Keratinocyte (primary cell): ENCODE data around the gene AJAP1. TPM values are rescaled to one million over a fixed set of nuclear protein-coding genes. Genes with fewer than 3 reads are reported as not detected.

Experiments used
- DNase-seq: peaks from one replicate; pipeline ENCODE4 v3.0.0-alpha.2; 2011; ENCODE audit warnings: low read depth, missing footprints, low spot score
- FAIRE-seq: peaks from 2 replicates; lab custom pipeline; 2011; peaks lifted over from hg19 to GRCh38; lab: Jason Lieb, UNC
- H2AFZ ChIP-seq: 2 replicates; pipeline ENCODE4 v1.6.0; 2012; ENCODE audit warnings: low read length, control low read depth, inconsistent platforms; ENCODE audit not compliant: control insufficient read depth
- H3K27ac ChIP-seq: 2 replicates; pipeline ENCODE4 v1.5.1; 2011; ENCODE audit warnings: low read length; ENCODE audit not compliant: control insufficient read depth, insufficient read depth
- H3K27me3 ChIP-seq: 3 replicates; pipeline ENCODE4 v1.6.0; 2011; ENCODE audit warnings: low read length; ENCODE audit not compliant: control insufficient read depth, insufficient read depth; ENCODE audit errors: extremely low read depth
- H3K36me3 ChIP-seq, 2 experiments: 2 replicates in 1 of 2; 3 replicates in 1 of 2; pipeline ENCODE4 v1.5.1; 2011; ENCODE audit warnings: low read length in 2 of 2, mild to moderate bottlenecking in 1 of 2; ENCODE audit not compliant: control insufficient read depth in 2 of 2, insufficient read depth in 2 of 2; ENCODE audit errors: extremely low read depth in 1 of 2
- H3K4me1 ChIP-seq: 3 replicates; pipeline ENCODE4 v1.5.1; 2011; ENCODE audit warnings: low read length; ENCODE audit not compliant: control insufficient read depth, insufficient read depth; ENCODE audit errors: extremely low read depth
- H3K4me2 ChIP-seq: 3 replicates; pipeline ENCODE4 v1.6.0; 2011; ENCODE audit warnings: low read depth, low read length; ENCODE audit not compliant: control insufficient read depth, insufficient read depth; ENCODE audit errors: extremely low read depth
- H3K4me3 ChIP-seq, 3 experiments: fragments of 200-600 bp in 1 of 3; sonication (generic) in 1 of 3; 2 replicates in 2 of 3; 3 replicates in 1 of 3; pipeline ENCODE4 v1.5.1; 2011 to 2016; ENCODE audit warnings: low read length in 3 of 3, mild to moderate bottlenecking in 3 of 3, control low read depth in 2 of 3, inconsistent platforms in 1 of 3, low read depth in 1 of 3, mixed read lengths in 1 of 3, mixed run types in 1 of 3, moderate library complexity in 1 of 3; ENCODE audit not compliant: control insufficient read depth in 2 of 3, insufficient read depth in 2 of 3; ENCODE audit errors: extremely low read depth in 1 of 3
- H3K79me2 ChIP-seq: 2 replicates; pipeline ENCODE4 v1.6.0; 2012; ENCODE audit warnings: low read length; ENCODE audit not compliant: control insufficient read depth, insufficient read depth
- H3K9ac ChIP-seq: 3 replicates; pipeline ENCODE4 v1.6.0; 2011; ENCODE audit warnings: low read length; ENCODE audit not compliant: control insufficient read depth, insufficient read depth; ENCODE audit errors: extremely low read depth
- H3K9me1 ChIP-seq: 3 replicates; pipeline ENCODE4 v1.6.0; 2011; ENCODE audit warnings: low read length; ENCODE audit not compliant: control insufficient read depth, insufficient read depth; ENCODE audit errors: extremely low read depth
- H3K9me3 ChIP-seq: 2 replicates; pipeline ENCODE4 v1.5.1; 2012; ENCODE audit warnings: low read depth, low read length; ENCODE audit not compliant: control insufficient read depth
- H4K20me1 ChIP-seq: 3 replicates; pipeline ENCODE4 v1.6.0; 2011; ENCODE audit warnings: low read length; ENCODE audit not compliant: control insufficient read depth, insufficient read depth; ENCODE audit errors: extremely low read depth
- CTCF ChIP-seq, 3 experiments: IDR thresholded peaks in 1 of 3; conservative IDR thresholded peaks in 1 of 3; optimal IDR thresholded peaks in 1 of 3; 2 replicates in 2 of 3; 3 replicates in 1 of 3; pipeline versions ENCODE3 to v1.5.1; 2011; ENCODE audit warnings: low read length in 3 of 3, mild to moderate bottlenecking in 3 of 3, moderate library complexity in 2 of 3, control low read depth in 1 of 3, inconsistent platforms in 1 of 3; ENCODE audit not compliant: insufficient read depth in 2 of 3; ENCODE audit errors: extremely low read depth in 1 of 3
- EZH2 ChIP-seq: IDR thresholded peaks from one replicate; pipeline ENCODE4 v1.6.1; 2012; ENCODE audit warnings: inconsistent platforms, mild to moderate bottlenecking, low read length, moderate library complexity
- dilution Hi-C: fragments of 300-500 bp; cut with MboI; formaldehyde crosslinking; loops from one replicate; pipeline ENCODE4 v1.7.0; 2020; ENCODE audit warnings: low sequenced_read_pairs; ENCODE audit not compliant: extremely low pct_ligation_motif_present
- polyA plus RNA-seq, 5 experiments: library from polyadenylated mRNA; depleted of rRNA in 3 of 5; stranded (reverse) in 3 of 5; stranded (forward) in 1 of 5; unstranded in 1 of 5; fragments of >200 nt; gene quantifications; 1 replicate in 1 of 5; 2 replicates in 3 of 5; 3 replicates in 1 of 5; pipeline versions ENCODE4 v1.2.1 to v1.2.3, GENCODE V29; 2011 to 2012; ENCODE audit warnings: missing spikeins in 2 of 5, low read depth in 1 of 5, low replicate concordance in 1 of 5

Gene AJAP1
- polyA plus RNA-seq, 1 donor (not counting 4 experiments of a cell fraction or from before 2014, with no cell fraction given) = 2.2 TPM

GRCh38 chr1:4770713-4771112, 116.3 kb downstream of the AJAP1 start:
- dilution Hi-C loops = no loop called here
- Histone ChIP-seq H3K27me3 (no peaks in the 10 kb centered on the region), H3K36me3 (peaks cover 0 to 4% of the 10 kb centered on the region in 2 experiments), H3K9ac (no peak overlapping the region), H3K4me2 (no peak overlapping the region), H2AFZ (no peak overlapping the region), H3K79me2 (no peaks in the 10 kb centered on the region), H3K4me3 (no peak overlapping the region), H4K20me1 (no peaks in the 10 kb centered on the region), H3K4me1 (no peaks in the 10 kb centered on the region), H3K9me3 (no peaks in the 10 kb centered on the region), H3K9me1 (no peaks in the 10 kb centered on the region), H3K27ac (no peak overlapping the region)
- no peak for TF ChIP-seq EZH2
- TF ChIP-seq CTCF (optimal IDR thresholded peaks at IDR 0.05 in 1 of 3, IDR thresholded peaks at IDR 0.05 in 1 of 3, conservative IDR thresholded peaks at IDR 0.05 in 1 of 3; ENCODE audit: extremely low read depth in 1 of 3, insufficient read depth in 2 of 3, low read length in 3 of 3) = no peak
- no peak for DNase-seq
- no peak for FAIRE-seq

- no peaks in the 10 kb centered on the region for H3K9me1 ChIP-seq
- no peaks in the 10 kb centered on the region for H3K79me2 ChIP-seq
- no peak overlapping the region for H3K4me2 ChIP-seq
- H3K9me3 ChIP-seq = no peaks in the 10 kb centered on the region
- no peak overlapping the region for H3K27ac ChIP-seq
- H4K20me1 ChIP-seq = no peaks in the 10 kb centered on the region
- no peak for FAIRE-seq
- DNase-seq = no peak
- no peak overlapping the region for H2AFZ ChIP-seq
- TF ChIP-seq EZH2 (no peak), CTCF (optimal IDR thresholded peaks at IDR 0.05 in 1 of 3, IDR thresholded peaks at IDR 0.05 in 1 of 3, conservative IDR thresholded peaks at IDR 0.05 in 1 of 3; ENCODE audit: extremely low read depth in 1 of 3, insufficient read depth in 2 of 3, low read length in 3 of 3) (no peak)
- H3K27me3 ChIP-seq = no peaks in the 10 kb centered on the region
- dilution Hi-C loops = no loop called here
- no peak overlapping the region for H3K9ac ChIP-seq
- no peaks in the 10 kb centered on the region for H3K4me1 ChIP-seq
- peaks cover 0 to 4% of the 10 kb centered on the region in 2 experiments for H3K36me3 ChIP-seq
- no peak overlapping the region for H3K4me3 ChIP-seq
Measured at GRCh38 chr1:4771267-4771666, 116.9 kb downstream of the AJAP1 start.
